CD4-positive, alpha-beta T cell treated with Interleukin-10 for 1 hour (primary cell): Measurements from ENCODE around the gene HS3ST3B1.
A peak's percentile ranks its signal among the peaks of the same experiment; 100 is the strongest.

ENCODE experiments used
- DNase-seq: peaks from one replicate; pipeline ENCODE4 v3.0.0-alpha.2; 2020

The HS3ST3B1 gene

DNA sequence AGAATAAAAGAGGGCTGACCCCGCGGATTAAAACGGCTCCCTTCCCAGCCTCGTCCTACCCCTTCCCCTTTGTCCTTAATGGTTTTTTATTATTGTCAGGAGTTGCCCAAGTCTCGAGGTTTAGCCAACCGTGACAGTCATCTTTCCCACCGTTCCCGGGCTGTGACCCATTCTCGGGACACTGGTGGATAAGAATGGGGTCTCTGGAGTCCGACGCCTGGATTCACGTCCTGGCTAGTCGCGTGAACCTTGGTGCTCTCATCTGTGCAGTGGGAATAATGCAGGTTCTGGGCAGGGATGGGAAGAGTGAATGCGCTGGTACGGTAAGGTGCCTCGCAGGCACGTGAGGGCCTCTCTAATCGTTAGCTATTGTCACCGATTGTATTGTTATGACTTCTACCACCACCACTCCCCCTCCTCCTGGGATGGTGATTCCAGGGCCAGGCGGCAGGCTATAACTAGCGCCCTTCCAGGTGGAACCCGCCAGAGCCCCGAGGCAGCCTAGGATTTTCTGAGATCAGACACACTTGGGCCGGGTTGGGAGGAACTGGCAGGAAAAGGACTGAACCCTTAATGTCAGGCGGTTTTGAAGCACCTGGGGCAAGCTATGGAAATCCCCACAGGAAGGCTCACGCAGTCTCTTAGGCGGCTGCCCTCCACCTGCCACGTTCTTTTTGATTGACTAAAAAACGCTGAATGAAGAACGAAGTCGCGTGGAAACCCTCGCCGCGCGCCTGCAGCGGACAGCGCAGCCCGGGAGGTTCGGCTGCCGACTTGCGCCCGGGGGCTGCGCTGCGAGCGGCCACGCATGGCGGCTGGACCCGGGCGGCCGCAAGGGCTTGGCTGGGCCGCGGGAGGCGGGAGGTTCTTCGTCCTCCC, 2.7 kb downstream of the HS3ST3B1 start:
- peak; percentile 58 for DNase-seq

DNA sequence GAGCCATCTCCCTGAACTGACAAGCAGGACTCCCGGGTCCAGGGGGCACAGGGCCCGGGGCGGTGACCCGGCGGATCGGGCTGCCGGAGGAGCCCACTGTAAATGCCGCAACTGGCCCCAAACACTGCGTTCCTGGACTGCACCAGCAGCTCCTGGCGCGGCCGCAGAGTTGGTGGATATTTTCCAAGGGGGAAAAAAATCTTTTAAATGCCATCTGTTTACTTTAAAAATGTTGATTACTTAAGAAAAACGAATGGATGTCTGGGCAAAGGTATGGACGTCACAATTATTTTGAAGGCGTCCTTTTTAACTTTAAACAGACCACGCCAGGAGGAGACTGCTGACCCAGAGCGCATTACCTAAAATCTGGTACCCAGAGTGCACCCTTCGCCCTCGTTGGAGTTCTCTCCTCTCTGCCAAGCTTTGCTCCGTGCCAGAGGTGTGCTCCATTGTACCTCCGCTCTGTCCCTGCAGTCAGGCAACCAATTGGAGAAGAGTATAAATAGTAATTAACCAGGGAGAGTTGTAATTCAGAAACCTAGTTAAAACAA, 3.4 kb downstream of the HS3ST3B1 start:
- no peak for DNase-seq

DNA sequence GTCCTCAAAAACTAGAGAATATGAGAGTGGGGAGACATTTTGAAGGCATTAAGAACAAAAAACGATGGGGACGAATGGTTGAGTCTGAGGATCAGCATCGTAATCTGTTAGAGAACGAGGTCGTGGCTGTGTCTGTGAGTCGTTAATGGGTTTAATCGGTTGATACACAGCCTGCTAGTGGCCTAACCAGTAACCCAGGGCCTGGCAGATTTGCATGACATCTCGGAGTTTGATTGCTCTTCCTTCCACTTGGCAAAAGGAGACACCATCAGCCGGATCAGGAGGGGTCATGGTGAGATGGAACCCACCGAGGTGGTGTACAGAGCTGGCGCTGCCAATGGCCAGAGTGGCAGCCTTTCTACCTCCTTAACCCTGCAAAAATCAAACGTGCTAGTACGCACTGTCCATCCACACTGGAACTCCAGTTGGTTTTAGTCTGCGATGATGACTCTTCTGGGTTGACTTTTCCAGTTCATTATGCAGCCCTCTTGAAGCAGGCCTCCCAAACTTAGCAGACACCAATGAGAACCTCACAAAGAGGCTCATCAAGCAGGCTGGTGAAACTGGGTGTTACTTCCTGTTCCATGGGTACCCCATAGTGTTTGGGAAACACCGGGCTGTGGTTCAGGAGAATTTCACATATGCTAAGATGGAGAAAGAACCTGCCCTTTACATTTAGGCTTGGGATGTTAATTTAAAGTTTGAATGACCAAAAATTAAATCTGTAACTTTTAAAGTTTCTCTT, 4.1 kb downstream of the HS3ST3B1 start:
- no peak for DNase-seq

DNA sequence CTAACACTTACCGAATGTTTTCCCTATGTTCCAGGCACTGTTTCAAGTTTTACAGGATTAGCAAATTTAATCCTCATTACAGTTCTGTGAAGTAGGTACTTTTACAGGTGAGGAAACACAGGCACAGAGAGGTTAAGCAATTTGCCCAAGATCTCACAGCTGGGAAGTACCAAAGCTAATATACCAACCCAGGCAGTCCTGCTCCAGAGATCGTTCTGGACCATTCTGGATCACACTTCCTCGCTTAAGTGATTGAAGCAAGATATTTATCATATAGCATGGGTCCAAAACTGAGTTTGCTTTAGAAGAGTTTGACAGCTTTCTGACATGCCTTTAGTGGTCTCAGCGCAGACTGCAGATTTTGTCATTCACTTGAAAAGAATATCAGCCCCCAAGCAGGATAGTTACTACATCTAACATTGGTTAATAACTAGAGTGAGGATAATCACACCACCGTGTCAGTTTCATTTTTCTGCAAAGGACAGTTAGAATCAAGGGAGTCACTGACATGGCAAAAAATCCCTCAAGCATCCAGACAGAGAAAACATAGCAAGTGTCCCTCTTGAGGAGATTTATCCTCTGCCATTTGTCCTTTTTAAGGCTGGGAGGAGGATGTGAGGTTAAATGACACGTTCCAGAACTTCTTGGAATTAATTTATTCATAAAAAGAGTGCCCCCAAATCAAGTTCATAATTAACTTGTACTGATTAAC, 5.1 kb downstream of the HS3ST3B1 start:
- no peak for DNase-seq

DNA sequence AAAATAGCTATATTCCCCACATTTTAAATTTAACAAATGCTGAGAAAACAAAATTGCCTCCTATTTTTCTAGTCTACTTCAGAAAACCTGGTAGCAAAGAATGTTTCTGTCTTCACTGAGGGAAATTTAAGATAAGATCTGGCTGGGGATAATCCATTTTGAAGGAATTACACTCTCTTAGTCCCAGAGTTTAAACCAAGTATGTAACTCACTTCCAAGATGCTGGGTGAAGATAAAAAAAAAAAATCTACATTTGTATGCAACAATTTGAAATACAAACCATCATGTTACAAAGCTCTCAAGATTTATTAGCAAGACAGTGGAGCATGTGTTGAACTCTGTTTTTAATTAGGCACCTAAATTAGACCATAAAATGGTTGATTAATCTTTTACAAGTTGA, 5.7 kb downstream of the HS3ST3B1 start:
- DNase-seq: no peak

DNA sequence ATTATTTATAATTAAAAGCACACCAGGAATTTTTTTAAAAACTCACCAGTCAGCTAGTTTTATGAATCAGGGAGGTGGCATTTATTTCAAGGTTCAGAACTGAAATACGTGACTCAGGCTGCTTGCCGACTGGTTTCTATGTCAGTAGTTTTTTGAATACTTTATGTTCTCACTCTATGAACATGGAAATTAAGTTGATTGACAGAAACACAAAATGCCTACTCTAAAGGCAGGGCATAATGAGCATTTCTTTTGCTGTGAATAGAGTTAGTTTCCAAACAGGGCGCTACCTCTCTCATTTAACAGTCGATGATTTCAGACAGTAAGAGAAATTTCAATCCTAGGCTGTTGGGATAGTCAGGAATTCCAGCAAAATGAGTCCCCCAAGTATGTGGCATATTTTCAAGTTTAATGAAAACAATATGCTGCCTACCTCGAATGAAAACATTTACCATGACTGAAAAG, 6.7 kb downstream of the HS3ST3B1 start:
- no peak for DNase-seq

DNA sequence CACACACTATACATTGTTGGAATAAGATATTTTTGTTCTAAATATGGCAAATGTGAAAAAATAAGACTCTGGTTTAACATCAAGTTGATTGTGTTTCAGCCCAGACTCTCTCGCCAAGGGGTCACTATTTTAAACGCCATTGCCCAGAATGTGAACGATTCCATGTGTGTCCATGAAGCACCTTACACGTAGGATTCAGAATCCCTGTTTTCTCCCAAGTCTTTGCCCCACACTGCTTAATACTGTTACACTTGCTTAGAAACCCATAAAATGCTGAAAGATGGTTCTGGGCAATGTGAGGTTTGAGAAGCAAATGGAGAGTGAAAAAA, 7.7 kb downstream of the HS3ST3B1 start:
- no peak for DNase-seq

DNA sequence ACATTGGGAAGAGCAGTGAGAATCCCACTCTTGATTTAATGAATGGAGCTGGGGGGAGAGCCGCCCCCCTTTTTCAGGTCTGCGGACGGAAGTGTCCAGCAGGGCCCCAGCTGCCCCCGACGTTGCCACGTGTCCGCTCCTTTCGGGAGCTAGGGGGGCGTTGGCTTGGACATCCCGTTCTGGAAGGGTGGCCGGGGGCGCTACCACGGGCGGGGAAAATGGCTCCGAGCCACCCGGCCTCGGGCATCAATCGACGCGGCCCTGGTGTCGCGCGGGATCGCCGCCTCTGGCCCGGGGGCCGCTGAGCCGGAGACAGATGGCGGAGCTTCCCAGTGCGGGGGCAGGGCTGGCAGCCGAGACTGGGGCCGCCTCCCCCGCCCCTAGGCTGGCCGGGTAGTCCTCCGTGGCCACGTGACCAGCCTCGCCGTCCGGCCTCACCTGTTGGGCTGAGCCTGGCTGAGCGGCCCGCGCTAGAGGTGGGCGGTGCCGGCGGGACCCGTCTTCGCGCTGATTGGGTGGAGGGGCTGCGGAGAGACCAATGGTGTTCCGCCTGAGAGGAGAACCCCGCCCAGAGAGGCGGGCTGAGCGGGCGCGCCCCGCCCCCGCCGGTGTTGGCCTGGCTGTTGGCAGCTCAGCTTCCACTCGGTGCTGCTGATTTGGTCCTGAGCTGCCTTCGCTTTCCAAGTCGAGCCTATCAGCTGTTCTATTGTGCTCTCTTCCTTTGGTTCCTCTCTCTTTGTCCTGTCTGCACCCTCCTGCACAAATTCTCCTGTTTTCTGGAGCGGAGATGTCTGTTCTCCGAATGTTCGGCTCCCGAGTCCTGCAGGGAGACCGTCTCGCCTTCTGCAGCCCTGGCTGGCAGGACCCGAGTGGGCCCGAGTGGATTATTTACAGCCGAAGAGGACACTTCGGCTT, 8.3 kb downstream of the HS3ST3B1 start:
- peak; percentile 95 for DNase-seq

DNA sequence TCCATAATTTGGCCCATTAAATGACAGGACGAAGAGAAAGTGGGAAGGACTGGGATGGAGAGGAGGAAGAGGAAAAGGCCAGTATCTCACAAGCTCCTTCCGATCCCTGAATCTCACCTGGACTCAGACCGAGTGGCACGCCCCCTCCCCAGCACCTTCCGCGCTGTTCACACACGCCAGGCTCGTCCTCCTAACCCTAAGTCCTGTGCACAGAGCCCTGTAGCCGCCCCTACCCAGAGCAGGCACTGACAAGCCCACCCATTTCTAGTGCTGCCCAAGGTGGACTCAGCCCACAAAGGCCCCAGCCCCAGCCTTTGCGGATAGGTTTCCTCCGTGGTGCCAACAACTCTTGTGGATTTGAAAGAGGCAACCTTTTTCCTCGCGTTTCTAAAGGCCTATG, 9.2 kb downstream of the HS3ST3B1 start:
- DNase-seq: no peak

DNA sequence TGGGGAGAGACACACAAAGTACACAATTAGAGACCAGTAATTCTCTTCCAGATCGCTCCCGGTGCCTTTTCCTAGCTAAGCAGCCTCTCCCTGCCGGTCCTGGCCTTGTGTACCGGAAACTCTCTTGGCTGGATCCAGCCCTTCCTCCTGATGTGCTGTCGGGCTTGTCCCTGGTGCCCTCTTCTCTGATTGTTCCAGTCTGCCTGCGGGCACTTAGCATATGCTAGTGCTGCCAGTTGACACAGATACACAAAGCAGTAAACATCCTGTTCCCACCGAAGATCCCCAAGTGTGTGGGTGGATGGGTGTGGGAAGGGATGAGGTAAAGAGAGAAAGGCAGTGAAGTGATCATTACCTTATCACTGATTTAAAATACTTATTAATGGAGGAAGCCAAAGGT, 9.7 kb downstream of the HS3ST3B1 start:
- DNase-seq: no peak

DNA sequence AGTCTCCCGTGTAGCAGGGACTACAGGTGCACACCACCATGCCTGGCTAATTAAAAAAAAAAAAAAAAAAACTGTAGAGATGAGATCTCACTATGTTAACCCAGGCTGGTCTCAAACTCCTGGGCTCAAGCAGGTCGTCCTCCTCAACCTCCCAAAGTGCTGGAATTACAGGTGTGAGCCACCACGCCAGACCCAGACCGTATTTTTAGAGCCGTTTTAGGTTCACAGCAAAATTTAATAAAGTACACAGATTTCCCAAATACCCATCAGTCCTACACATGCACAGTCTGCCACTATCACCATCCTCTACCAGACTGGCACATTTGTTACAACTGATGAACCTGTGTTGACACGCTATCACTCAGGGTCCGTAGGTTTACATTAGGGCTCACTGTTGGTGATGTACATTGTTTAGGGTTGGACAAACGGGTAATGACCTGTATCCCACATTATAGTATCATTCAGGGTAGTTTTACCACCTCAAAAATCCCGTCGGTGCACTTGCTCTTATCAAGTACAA, 10.4 kb downstream of the HS3ST3B1 start:
- DNase-seq: no peak

DNA sequence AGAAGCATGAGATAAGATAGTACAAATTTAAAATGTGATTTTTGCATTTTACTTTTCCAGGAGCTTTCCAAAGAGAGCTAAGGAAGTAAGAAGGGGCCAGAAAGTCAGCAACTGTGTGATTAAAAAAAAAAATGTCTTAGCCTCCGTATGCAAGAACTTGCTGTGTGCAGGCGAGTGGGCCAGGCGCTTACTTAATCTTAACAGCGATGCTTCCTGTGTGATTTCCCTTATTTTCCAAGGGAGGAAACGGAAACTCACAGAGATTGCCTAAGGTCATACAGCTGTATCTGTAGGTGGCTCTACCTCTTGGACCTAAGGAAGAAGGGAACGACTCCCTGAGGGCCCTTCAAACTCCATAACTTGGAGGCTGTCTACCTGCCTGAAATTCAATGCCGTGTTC, 11.1 kb downstream of the HS3ST3B1 start:
- DNase-seq: no peak

DNA sequence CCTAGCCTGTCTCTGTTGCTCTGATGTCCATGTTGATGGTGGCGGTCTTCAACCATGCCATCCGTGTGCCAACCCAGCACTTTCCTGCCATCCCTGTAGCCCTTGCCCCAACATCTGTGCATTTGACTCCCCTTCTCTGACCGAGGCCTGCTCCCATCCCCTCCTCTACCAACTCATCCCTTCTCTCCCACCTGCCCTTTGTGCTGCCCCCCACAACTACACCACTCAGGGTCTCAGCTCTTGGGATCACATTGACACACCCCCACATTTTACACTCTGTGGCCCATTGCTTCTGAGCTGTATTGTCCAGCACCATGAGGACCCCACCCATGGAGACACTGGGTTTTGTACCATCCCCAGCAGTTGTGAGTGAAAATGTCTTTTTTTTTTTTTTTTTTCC, 11.6 kb downstream of the HS3ST3B1 start:
- DNase-seq: no peak

DNA sequence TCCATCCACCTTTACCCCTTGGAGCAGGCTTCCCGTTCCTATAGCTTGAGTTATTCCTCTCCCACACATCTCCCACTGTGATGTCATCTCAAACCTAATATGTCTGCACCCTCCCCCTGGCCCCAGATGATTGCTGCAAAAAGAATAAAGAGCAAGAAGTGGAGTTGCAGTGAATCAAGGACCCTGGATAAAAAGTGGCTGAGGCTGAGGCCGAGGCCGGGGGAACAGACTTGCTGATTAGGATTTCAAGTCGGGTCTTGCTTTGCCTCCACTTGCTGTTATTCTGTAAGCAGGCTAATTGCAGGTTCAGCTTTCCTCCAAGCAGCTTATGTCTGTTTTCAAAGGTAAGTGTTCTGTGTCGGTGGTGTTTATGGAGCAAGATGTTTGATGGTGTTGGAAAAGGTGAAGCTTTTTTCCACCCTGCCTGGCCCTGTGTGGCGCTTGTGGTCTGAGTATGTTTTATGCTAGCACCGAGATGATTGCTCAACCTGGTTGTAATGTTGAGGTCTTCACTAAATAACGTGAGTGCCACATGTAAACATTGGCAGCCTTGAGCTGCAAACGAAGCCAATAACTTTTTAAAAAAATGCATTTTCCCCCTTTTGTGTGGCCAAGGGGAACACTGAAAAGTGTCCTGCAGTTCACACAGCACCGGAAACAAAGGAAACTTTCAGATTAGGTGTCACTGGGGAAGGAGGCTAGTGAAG, 15.4 kb downstream of the HS3ST3B1 start:
- DNase-seq: no peak

DNA sequence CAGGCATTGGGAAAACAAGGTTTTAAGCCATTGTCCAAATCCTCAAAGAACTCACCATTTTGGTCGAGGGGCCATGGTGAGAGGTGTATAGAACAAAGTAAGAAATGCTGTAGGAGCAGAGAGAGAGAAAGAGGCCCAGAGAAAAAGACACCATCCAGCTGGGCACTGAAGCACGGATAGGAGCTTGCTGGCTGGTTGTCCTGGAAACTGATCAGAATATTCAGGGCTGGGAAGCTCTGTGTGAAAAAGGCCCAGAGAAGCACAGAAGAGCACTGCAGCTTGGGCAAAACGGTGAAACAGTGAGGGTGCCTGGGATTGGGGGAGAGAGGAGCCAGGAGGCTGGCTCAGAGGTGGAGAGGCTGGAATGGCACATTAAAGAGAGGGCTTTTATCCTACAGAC, 16.5 kb downstream of the HS3ST3B1 start:
- DNase-seq: no peak

DNA sequence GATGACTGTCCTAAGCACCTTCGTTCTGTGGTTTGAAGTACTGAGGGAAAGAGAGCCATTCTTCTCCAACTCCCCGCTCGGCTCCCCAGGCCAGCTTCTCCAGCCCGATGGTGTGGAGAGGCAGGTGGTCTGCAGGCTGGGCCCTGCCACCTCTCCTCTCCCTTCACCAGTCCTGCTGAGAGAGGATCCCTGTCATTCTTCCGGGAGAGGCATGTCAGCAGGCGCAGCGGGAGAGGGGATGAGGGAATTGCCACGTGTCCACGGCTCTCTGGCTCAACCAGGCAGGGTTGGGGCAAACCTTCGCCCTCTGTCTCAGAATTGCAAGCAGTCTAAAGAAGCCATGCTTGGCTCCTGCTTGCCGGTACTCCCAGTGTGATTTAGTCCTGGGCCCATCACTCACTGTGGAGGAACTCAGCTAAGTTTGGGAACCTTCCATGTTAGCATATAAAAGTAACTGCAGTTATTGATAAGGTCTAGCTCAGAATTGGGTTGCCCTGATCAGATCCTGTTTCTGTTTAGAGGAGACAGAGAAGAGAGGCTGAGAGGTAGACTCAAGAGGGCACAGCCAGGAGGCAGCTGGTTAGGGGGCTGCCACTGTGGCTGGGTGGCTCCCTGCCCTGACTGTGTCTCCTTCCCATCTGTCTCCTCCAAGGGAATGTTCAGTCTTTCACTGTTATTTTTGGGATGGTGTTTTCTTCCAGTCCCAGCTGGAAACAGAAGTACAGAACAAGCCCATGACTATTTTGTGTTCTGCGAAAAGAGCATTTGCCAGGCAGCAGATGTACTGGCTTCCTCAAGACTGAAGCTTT, 17.4 kb downstream of the HS3ST3B1 start:
- no peak for DNase-seq

DNA sequence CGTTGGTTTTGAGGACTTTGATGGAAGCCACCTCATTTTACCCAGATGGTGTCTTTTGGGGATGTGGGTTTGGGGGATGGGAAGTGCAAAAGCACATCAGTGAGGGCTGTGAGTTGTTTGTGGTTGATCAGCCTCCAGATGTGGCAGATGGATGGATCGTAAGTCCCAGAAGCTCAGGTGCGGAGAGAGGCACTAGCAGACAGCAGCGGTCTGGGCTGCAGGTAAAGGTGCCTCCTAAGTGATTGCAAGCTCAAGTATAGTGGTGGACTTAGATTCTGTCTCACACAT, 18.0 kb downstream of the HS3ST3B1 start:
- no peak for DNase-seq

DNA sequence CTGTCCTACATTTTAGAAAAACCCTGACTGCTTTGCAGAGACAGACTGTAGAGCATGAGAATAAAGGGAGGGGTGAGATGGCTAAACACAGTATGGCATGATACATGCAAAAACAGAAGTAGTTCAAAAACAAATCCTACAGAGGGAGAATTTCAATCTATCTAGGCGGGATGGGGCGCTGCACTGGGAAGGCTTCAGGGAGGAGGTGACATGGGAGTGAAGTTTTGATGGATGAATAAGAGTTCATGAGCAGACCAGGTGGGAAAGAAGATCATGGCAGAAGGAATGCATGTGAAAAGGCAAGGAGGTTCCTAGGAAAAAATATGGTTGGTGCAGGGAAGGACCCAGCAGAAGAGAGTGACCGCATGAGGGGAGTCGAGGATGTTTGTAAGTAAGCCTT, 19.2 kb downstream of the HS3ST3B1 start:
- no peak for DNase-seq

DNA sequence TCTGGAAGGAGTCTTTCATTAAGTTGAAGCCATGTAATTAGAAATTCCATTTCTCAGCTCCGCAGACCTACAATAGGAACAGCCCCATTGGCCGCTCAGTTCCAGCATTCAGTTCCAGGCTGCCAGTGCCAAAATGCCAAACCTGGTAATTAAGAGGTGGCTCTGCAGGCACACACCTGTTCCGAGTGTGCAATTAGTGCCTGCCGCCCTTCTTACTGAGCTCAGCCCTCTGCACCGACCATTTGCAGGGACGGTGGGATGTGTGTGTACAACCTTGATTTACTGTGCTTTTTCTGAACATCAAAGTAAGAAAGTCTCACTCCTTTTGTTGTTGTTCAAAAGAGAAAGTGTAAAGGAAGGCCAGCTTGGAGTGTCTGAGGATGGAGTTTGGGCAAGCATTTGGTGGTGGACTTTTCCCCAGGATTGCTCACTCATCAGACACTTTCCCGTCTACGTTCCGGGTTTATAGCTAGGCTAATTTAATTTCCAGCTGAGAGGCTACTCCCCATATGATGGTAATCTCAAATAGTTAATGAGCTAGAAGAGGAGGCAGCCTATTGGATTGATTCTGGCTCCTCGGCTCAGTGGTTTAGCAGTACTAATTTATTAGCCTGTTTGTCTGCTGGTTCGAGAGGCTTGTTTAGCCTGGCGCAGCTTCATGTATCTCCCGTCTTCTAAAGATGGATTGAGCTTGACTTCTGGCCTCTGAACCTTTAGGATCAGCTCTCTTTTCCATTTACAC, 20.0 kb downstream of the HS3ST3B1 start:
- no peak for DNase-seq

DNA sequence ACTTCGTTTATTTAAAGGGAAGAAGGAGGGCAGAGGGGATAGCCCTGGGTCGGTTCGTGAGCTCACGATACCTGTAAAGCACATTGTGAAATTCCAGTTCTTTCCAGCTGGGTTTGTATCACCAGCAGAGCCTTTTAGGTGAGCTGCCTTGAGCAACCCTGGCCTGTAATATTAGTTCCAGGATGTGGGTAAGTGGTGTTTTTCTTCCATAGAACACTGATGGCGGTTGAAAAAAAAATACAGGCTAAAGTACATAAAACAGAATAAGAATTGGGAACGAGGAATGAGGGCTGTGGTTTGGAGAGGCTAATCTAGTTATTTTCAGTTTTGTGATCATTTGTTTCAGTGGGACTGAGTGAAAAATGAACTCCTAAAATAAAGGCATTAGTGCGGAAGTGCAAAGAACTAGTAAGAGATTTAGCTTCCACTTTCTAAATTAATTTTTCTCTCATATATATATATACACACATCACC, 20.6 kb downstream of the HS3ST3B1 start:
- DNase-seq: no peak
